B cell (primary cell): ENCODE data around the gene CCDC9. TPM values are rescaled to one million over a fixed set of nuclear protein-coding genes. Genes with fewer than 3 reads are reported as not detected.
A peak's percentile ranks its signal among the peaks of the same experiment; 100 is the strongest.

Experiments
- ATAC-seq: fragments of 200-7000 bp; cut with Tn5 transposase; one replicate; pipeline ENCODE4 v1.10.0; 2021; ENCODE audit warnings: low read depth, mild to moderate bottlenecking, moderate number of reproducible peaks, moderate library complexity
- CTCF ChIA-PET: fragments of 350-600 bp; sonication (Branson Sonifier 250); formaldehyde crosslinking; loops from one replicate; lab custom pipeline; 2021; ENCODE audit warnings: antibody characterized with exemption, inconsistent platforms; lab: Charles Lee
- POLR2A ChIA-PET: fragments of 350-600 bp; sonication (Branson Sonifier 250); formaldehyde crosslinking; loops from one replicate; lab custom pipeline; 2021; ENCODE audit warnings: antibody characterized with exemption; lab: Charles Lee
- DNase-seq: peaks from one replicate; pipeline ENCODE4 v3.0.0; 2013
- H2AFZ ChIP-seq: 2 replicates; pipeline ENCODE4 v1.6.1; 2012; ENCODE audit warnings: mild to moderate bottlenecking, low read depth, low read length; ENCODE audit not compliant: insufficient read depth, poor library complexity, severe bottlenecking
- H3K27ac ChIP-seq, 2 donors: 1 replicate in 1 of 2; 2 replicates in 1 of 2; pipeline ENCODE4 v1.5.1; 2012 to 2013; ENCODE audit warnings: low read length in 2 of 2, mild to moderate bottlenecking in 2 of 2, moderate library complexity in 1 of 2
- H3K27me3 ChIP-seq, 4 experiments: fragments of 200-600 bp in 1 of 4; sonication (generic) in 1 of 4; replicated peaks in 1 of 4; 1 replicate in 2 of 4; 2 replicates in 2 of 4; pipeline versions ENCODE4 v1.6.1 to v1.7.0; 2013 to 2016; ENCODE audit warnings: low read length in 3 of 4, mild to moderate bottlenecking in 2 of 4, mixed read lengths in 1 of 4, moderate library complexity in 1 of 4; ENCODE audit not compliant: insufficient read depth in 4 of 4, control insufficient read depth in 3 of 4; ENCODE audit errors: control extremely low read depth in 1 of 4
- H3K36me3 ChIP-seq, 2 experiments: replicated peaks in 1 of 2; 1 replicate in 1 of 2; 2 replicates in 1 of 2; pipeline versions ENCODE4 v1.6.1 to v1.7.1; 2013; ENCODE audit warnings: low read length in 1 of 2; ENCODE audit not compliant: insufficient read depth in 2 of 2, control insufficient read depth in 1 of 2; ENCODE audit errors: control extremely low read depth in 1 of 2, extremely low read depth in 1 of 2
- H3K4me1 ChIP-seq, 2 donors: fragments of 200-600 bp in 1 of 2; sonication (generic) in 1 of 2; 1 replicate in 1 of 2; 2 replicates in 1 of 2; pipeline versions ENCODE4 v1.5.1 to v1.6.1; 2013 to 2017; ENCODE audit warnings: low read length in 2 of 2; ENCODE audit not compliant: control insufficient read depth in 2 of 2, insufficient read depth in 2 of 2
- H3K4me2 ChIP-seq: replicated peaks from 2 replicates; pipeline ENCODE3; 2012; ENCODE audit warnings: mild to moderate bottlenecking, low read depth, low read length; ENCODE audit not compliant: poor library complexity, severe bottlenecking
- H3K4me3 ChIP-seq, 5 experiments: fragments of 200-600 bp in 1 of 5; sonication (generic) in 1 of 5; 1 replicate in 3 of 5; 2 replicates in 2 of 5; pipeline versions ENCODE4 v1.5.1 to v1.7.0; 2011 to 2016; ENCODE audit warnings: low read length in 4 of 5, mild to moderate bottlenecking in 4 of 5, low read depth in 2 of 5, control low read depth in 1 of 5, moderate library complexity in 1 of 5; ENCODE audit not compliant: insufficient read depth in 1 of 5; ENCODE audit errors: control extremely low read depth in 1 of 5, extremely low read depth in 1 of 5
- H3K79me2 ChIP-seq: fragments of 200-600 bp; sonication (generic); one replicate; pipeline ENCODE4 v1.6.0; 2016; ENCODE audit warnings: low read length; ENCODE audit not compliant: control insufficient read depth, insufficient read depth
- H3K9ac ChIP-seq: fragments of 200-600 bp; sonication (generic); 2 replicates; pipeline ENCODE4 v1.6.1; 2017; ENCODE audit warnings: mild to moderate bottlenecking, low read length, moderate library complexity
- H3K9me3 ChIP-seq, 3 donors: one replicate each; pipeline versions ENCODE4 v1.6.1 to v1.7.1; 2013; ENCODE audit warnings: low read length in 2 of 3; ENCODE audit not compliant: control insufficient read depth in 2 of 3, insufficient read depth in 1 of 3; ENCODE audit errors: control extremely low read depth in 1 of 3
- H4K20me1 ChIP-seq: 2 replicates; pipeline ENCODE4 v1.6.0; 2012; ENCODE audit warnings: mild to moderate bottlenecking, low read length; ENCODE audit not compliant: insufficient read depth, control insufficient read depth, poor library complexity, severe bottlenecking
- H3K27ac Mint-ChIP-seq: one replicate; pipeline ENCODE4 v1.8.0; 2021; ENCODE audit warnings: mixed read lengths
- H3K27me3 Mint-ChIP-seq: one replicate; pipeline ENCODE4 v1.8.0; 2021; ENCODE audit warnings: mixed read lengths
- H3K4me1 Mint-ChIP-seq: one replicate; pipeline ENCODE4 v1.8.0; 2021; ENCODE audit warnings: mixed read lengths
- H3K4me3 Mint-ChIP-seq: one replicate; pipeline ENCODE4 v1.8.0; 2021; ENCODE audit warnings: mixed read lengths
- H3K9me3 Mint-ChIP-seq: one replicate; pipeline ENCODE4 v1.8.0; 2022; ENCODE audit warnings: mixed read lengths; ENCODE audit not compliant: insufficient read depth
- CTCF ChIP-seq: fragments of 200-600 bp; IDR thresholded peaks from one replicate; pipeline ENCODE4 v1.8.0; 2022; ENCODE audit warnings: antibody characterized with exemption, mild to moderate bottlenecking
- EZH2 ChIP-seq: IDR thresholded peaks from 2 replicates; pipeline ENCODE4 v1.6.1; 2012; ENCODE audit warnings: borderline replicate concordance, low read depth, mild to moderate bottlenecking, moderate library complexity, low read length; ENCODE audit not compliant: insufficient read depth, poor library complexity, severe bottlenecking
- WGBS: methylation state at CpG from one replicate; pipeline ENCODE4 v1.1.5; 2013; ENCODE audit warnings: missing lambda C conversion rate; ENCODE audit not compliant: insufficient coverage; 5-methylcytosine and 5-hydroxymethylcytosine counted together
- intact Hi-C: fragments of 100-400 bp; cut with micrococcal nuclease; formaldehyde crosslinking; loops from one replicate; pipeline ENCODE4 v1.10.0; 2022
- polyA plus RNA-seq: library from polyadenylated mRNA; depleted of rRNA; stranded (reverse); fragments of >200 nt; gene quantifications from 2 replicates; pipeline ENCODE4 v1.2.3, GENCODE V29; 2012
- total RNA-seq, 2 donors: library from RNA; stranded (reverse); fragments of 120-200 nt in 1 of 2; gene quantifications; 1 replicate in 1 of 2; 2 replicates in 1 of 2; pipeline versions ENCODE4 v1.2.3 to v1.2.4, GENCODE V29; 2013 to 2022

The CCDC9 gene
- total and polyA plus RNA-seq, 2 donors (not counting 1 experiment from before 2014, with no cell fraction given): 12.3 to 54.7 TPM

DNA sequence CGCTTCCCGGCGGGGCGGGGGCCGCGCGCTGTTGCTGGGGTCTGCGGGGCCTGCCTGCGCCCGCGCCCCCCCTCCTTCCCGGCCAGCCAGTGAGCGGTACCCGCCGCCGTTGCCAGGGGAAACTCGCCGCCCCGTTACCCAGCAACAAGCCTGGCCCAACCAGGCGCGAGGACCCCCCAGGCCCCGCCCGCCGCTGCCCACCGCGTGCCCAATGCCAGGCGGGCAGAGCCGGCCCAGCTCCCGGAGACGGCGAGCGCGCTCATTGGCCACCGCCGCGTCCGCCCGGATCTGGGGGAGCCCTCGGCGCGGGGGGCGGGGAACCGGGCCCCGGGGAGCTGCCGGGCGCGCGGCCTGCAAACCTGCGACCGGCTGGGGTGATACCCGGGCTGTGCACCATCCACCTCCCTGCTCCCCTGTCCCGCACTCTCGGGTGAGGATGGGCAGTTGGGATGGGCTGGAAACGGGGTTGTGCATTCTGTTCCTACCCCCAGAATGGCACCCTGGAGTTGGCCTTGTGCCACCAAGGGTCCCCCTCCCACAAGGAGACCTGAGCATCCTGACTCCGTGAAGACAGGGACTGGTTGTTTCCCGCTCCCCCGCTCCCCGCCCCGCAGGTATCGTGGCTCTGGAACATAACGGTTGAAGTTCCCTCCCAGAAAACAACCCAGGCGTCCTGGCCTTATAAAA lies 16.6 kb upstream of the CCDC9 start:
- H2AFZ ChIP-seq: peak overlapping the region; percentile 38
- H3K9ac ChIP-seq: peak overlapping the region; percentile 35
- H3K9me3 Mint-ChIP-seq: no peaks in the 10 kb centered on the region
- no peaks in the 10 kb centered on the region for H3K79me2 ChIP-seq
- peaks cover 25% of the 10 kb centered on the region for H3K4me1 Mint-ChIP-seq
- no peak overlapping the region for H3K27ac Mint-ChIP-seq
- H3K27me3 Mint-ChIP-seq: peaks cover 9% of the 10 kb centered on the region
- H3K36me3 ChIP-seq: no peaks in the 10 kb centered on the region
- H3K27ac ChIP-seq: no peak overlapping the region
- no peaks in the 10 kb centered on the region for H4K20me1 ChIP-seq
- 3% methylated on average over 62 of the region's 62 CpGs for WGBS
- intact Hi-C loops: loop anchor here (5.0 kb wide), 1 partner anchor 107 kb away; the partner anchor contains the start of gene SAE1
- H3K4me3 Mint-ChIP-seq: peak overlapping the region; percentile 23
- DNase-seq: peak; percentile 71
- peaks cover 0 to 47% (median 24%) of the 10 kb centered on the region in 4 experiments for H3K27me3 ChIP-seq
- ChIA-PET POLR2A (interaction anchor here (0.6 to 1.8 kb wide), 4 partner anchors 10 to 16 kb away, joined by 3 to 9 read pairs (median 6); no protein-coding TSS in a partner anchor), CTCF (interaction anchor here (1.0 to 5.3 kb wide), 2 partner anchors 10 to 28 kb away, joined by 3 to 45 read pairs; no protein-coding TSS in a partner anchor)
- peaks cover 48 to 49% of the 10 kb centered on the region in 2 donors for H3K4me1 ChIP-seq
- peaks cover 0 to 21% (median 0%) of the 10 kb centered on the region in 3 donors for H3K9me3 ChIP-seq
- H3K4me3 ChIP-seq: peak overlapping the region in 2 of 5 experiments; percentile 11 to 15
- H3K4me2 ChIP-seq: peak overlapping the region; percentile 80
- TF ChIP-seq EZH2 (no peak), CTCF (no peak)
- peak; percentile 36 for ATAC-seq

- Mint-ChIP-seq H3K4me1 (peaks cover 30% of the 10 kb centered on the region), H3K4me3 (peak overlapping the region; percentile 23), H3K27ac (peak overlapping the region; percentile 53), H3K9me3 (no peaks in the 10 kb centered on the region), H3K27me3 (peaks cover 17% of the 10 kb centered on the region)
- DNase-seq (no peak), ATAC-seq (no peak)
- Histone ChIP-seq H3K9ac (no peak overlapping the region), H3K27ac (no peak overlapping the region), H3K9me3 (peaks cover 0 to 21% (median 0%) of the 10 kb centered on the region in 3 donors), H3K4me2 (peak overlapping the region; percentile 80), H2AFZ (no peak overlapping the region), H3K27me3 (peaks cover 0 to 47% (median 24%) of the 10 kb centered on the region in 4 experiments), H3K4me1 (peaks cover 50% of the 10 kb centered on the region in 2 donors), H3K79me2 (no peaks in the 10 kb centered on the region), H4K20me1 (no peaks in the 10 kb centered on the region), H3K4me3 (no peak overlapping the region), H3K36me3 (no peaks in the 10 kb centered on the region)
- intact Hi-C loops: loop anchor here (5.0 kb wide), 1 partner anchor 108 kb away; the partner anchor contains the start of gene SAE1
- ChIA-PET CTCF (interaction anchor here (1.0 to 5.3 kb wide), 2 partner anchors 11 to 29 kb away, joined by 3 to 45 read pairs; no protein-coding TSS in a partner anchor), POLR2A (interaction anchor here (0.6 to 1.8 kb wide), 5 partner anchors 12 to 1229 kb away, joined by 4 to 18 read pairs (median 9); no protein-coding TSS in a partner anchor)
- 54% methylated on average over 6 of the region's 6 CpGs for WGBS
- no peak for TF ChIP-seq CTCF
- TF ChIP-seq EZH2: no peak
Measured at GRCh38 chr19:47240556-47240955, 15.8 kb upstream of the CCDC9 start.
